Cardiac fibroblast (primary cell): ENCODE data around the gene SSH2.
"Not testable (repeated sequence)": the region's sequence is repeated elsewhere in the genome, so short reads cannot be mapped to it uniquely, and the experiment has no call there.

Experiments
- DNase-seq, 2 donors: peaks; one replicate each; pipeline versions ENCODE4 v3.0.0 to v3.0.0-alpha.2; 2010; ENCODE audit warnings: low read depth in 2 of 2
- H3K4me3 ChIP-seq, 2 donors: replicated peaks in 1 of 2; 1 replicate in 1 of 2; 2 replicates in 1 of 2; pipeline ENCODE4 v1.5.1; 2011; ENCODE audit warnings: low read depth in 2 of 2, low read length in 2 of 2, mild to moderate bottlenecking in 2 of 2, moderate library complexity in 1 of 2
- CTCF ChIP-seq: IDR thresholded peaks from one replicate; pipeline ENCODE4 v1.5.1; 2011; ENCODE audit warnings: low read depth, mild to moderate bottlenecking, low read length, inconsistent platforms

The SSH2 gene

GRCh38 chr17:29791336-29792080 lies 138.5 kb downstream of the SSH2 start:
- H3K4me3 ChIP-seq: no peak overlapping the region
- DNase-seq: no peak
- no peak for TF ChIP-seq CTCF

- DNase-seq: peak in 1 of 2 donors; percentile 70
- no peak overlapping the region for H3K4me3 ChIP-seq
- TF ChIP-seq CTCF: no peak
Observed at GRCh38 chr17:29789196-29790170, 140.5 kb downstream of the SSH2 start.

- TF ChIP-seq CTCF: no peak
- DNase-seq: no peak
- H3K4me3 ChIP-seq: no peak overlapping the region
Observed at GRCh38 chr17:29787995-29788394, 142.0 kb downstream of the SSH2 start.

- no peak for TF ChIP-seq CTCF
- no peak for DNase-seq
- H3K4me3 ChIP-seq: no peak overlapping the region
Observed at GRCh38 chr17:29782917-29783316, 147.1 kb downstream of the SSH2 start.

GRCh38 chr17:29779812-29780190 lies 150.2 kb downstream of the SSH2 start:
- H3K4me3 ChIP-seq, DNase-seq: not testable (repeated sequence)

GRCh38 chr17:29778956-29779811 lies 150.8 kb downstream of the SSH2 start:
- DNase-seq: peak; percentile 74 to 75
- peak; percentile 74 for TF ChIP-seq CTCF
- no peak overlapping the region for H3K4me3 ChIP-seq

GRCh38 chr17:29777663-29778062 lies 152.4 kb downstream of the SSH2 start:
- DNase-seq: no peak
- no peak overlapping the region for H3K4me3 ChIP-seq
- no peak for TF ChIP-seq CTCF
